Uterus (tissue), 2 donors: ENCODE data around the gene HAVCR2.

Experiments used
- CTCF ChIP-seq, 4 experiments: fragments of 200-600 bp in 2 of 4; fragments of 450-650 bp in 2 of 4; sonication (generic) in 2 of 4; IDR thresholded peaks; one replicate each; pipeline ENCODE4 v1.5.1; 2016 to 2019; ENCODE audit warnings: antibody characterized with exemption in 4 of 4, mild to moderate bottlenecking in 2 of 4, moderate library complexity in 1 of 4
- POLR2A ChIP-seq, 2 donors: fragments of 450-650 bp; IDR thresholded peaks; one replicate each; pipeline ENCODE4 v1.6.1; 2016; ENCODE audit warnings: antibody characterized with exemption in 2 of 2, mild to moderate bottlenecking in 1 of 2, moderate library complexity in 1 of 2

GRCh38 chr5:157100140-157100679 is 8.6 kb downstream of the HAVCR2 start:
- TF ChIP-seq CTCF (IDR thresholded peaks at IDR 0.05) (no peak), POLR2A (IDR thresholded peaks at IDR 0.05) (no peak)
